Brain microvascular endothelial cell (primary cell): ENCODE results near the gene RAB3GAP2.
"Not testable (repeated sequence)": the region's sequence is repeated elsewhere in the genome, so short reads cannot be mapped to it uniquely, and the experiment has no call there.

Source experiments
- DNase-seq: peaks from one replicate; pipeline ENCODE4 v3.0.0-alpha.2; 2020
- H3K27ac ChIP-seq: fragments of 250-450 bp; sonication (Bioruptor Pico); 2 replicates; pipeline ENCODE4 v1.5.1; 2020; ENCODE audit warnings: mild to moderate bottlenecking, moderate library complexity
- H3K27me3 ChIP-seq: fragments of 250-450 bp; sonication (Bioruptor Pico); replicated peaks from 2 replicates; pipeline ENCODE4 v1.5.1; 2020; ENCODE audit warnings: mild to moderate bottlenecking
- H3K36me3 ChIP-seq: fragments of 250-450 bp; sonication (Bioruptor Pico); replicated peaks from 2 replicates; pipeline ENCODE4 v1.5.1; 2020; ENCODE audit warnings: mild to moderate bottlenecking
- H3K4me3 ChIP-seq: 2 replicates; pipeline ENCODE4 v1.5.1; 2011; ENCODE audit warnings: low read depth, mild to moderate bottlenecking, control low read depth, low read length, moderate library complexity
- CTCF ChIP-seq: IDR thresholded peaks from 2 replicates; pipeline ENCODE4 v1.5.1; 2011; ENCODE audit warnings: low read depth, mild to moderate bottlenecking, moderate library complexity, low read length, control low read depth, inconsistent platforms; ENCODE audit errors: missing control alignments
- in situ Hi-C: cut with HindIII; loops from 2 replicates; pipeline ENCODE4 v1.10.0; 2017; ENCODE audit warnings: low sequenced_read_pairs, low pct_ligation_motif_present

Gene RAB3GAP2

GRCh38 chr1:220251272-220251671, 21.0 kb downstream of the RAB3GAP2 start:
- no peak overlapping the region for H3K4me3 ChIP-seq
- DNase-seq: no peak
- no peak for TF ChIP-seq CTCF
- in situ Hi-C loops: no loop called here
- H3K27me3 ChIP-seq: no peaks in the 10 kb centered on the region
- H3K36me3 ChIP-seq: peaks cover 15% of the 10 kb centered on the region
- no peak overlapping the region for H3K27ac ChIP-seq

- no peak for TF ChIP-seq CTCF
- Histone ChIP-seq H3K27me3 (no peaks in the 10 kb centered on the region), H3K36me3 (peaks cover 15% of the 10 kb centered on the region), H3K4me3 (no peak overlapping the region), H3K27ac (no peak overlapping the region)
- no peak for DNase-seq
- in situ Hi-C loops: no loop called here
These were observed 21.6 kb downstream of the RAB3GAP2 start for GRCh38 chr1:220250681-220251080.

GRCh38 chr1:220249522-220249921, 22.7 kb downstream of the RAB3GAP2 start:
- no peak for TF ChIP-seq CTCF
- in situ Hi-C loops: no loop called here

GRCh38 chr1:220248715-220249265, 23.5 kb downstream of the RAB3GAP2 start:
- H3K4me3 ChIP-seq, DNase-seq, in situ Hi-C loops, H3K27ac ChIP-seq, H3K27me3 ChIP-seq: not testable (repeated sequence)
- H3K36me3 ChIP-seq: peaks cover 14% of the 10 kb centered on the region

More at GRCh38 chr1:220249522-220249921, 22.7 kb downstream of the RAB3GAP2 start:
- DNase-seq: no peak
- Histone ChIP-seq H3K36me3 (peaks cover 15% of the 10 kb centered on the region), H3K27me3 (no peaks in the 10 kb centered on the region), H3K27ac (no peak overlapping the region), H3K4me3 (no peak overlapping the region)

- H3K27me3 ChIP-seq, in situ Hi-C loops, H3K27ac ChIP-seq, H3K4me3 ChIP-seq, DNase-seq, H3K36me3 ChIP-seq: not testable (repeated sequence)
These were observed 26.4 kb downstream of the RAB3GAP2 start for GRCh38 chr1:220245900-220246299.

- TF ChIP-seq CTCF: no peak
- Histone ChIP-seq H3K4me3 (no peak overlapping the region), H3K27me3 (no peaks in the 10 kb centered on the region), H3K36me3 (no peaks in the 10 kb centered on the region), H3K27ac (no peak overlapping the region)
- in situ Hi-C loops: no loop called here
- no peak for DNase-seq
These were observed 28.3 kb downstream of the RAB3GAP2 start for GRCh38 chr1:220243947-220244346.

- in situ Hi-C loops: no loop called here
- no peak for DNase-seq
- Histone ChIP-seq H3K4me3 (no peak overlapping the region), H3K27me3 (no peaks in the 10 kb centered on the region), H3K36me3 (no peaks in the 10 kb centered on the region), H3K27ac (no peak overlapping the region)
- TF ChIP-seq CTCF: no peak
These were observed 31.1 kb downstream of the RAB3GAP2 start for GRCh38 chr1:220241072-220241663.
